GM18951 (cell line): ENCODE data around the gene CBFA2T2.
"Not testable (repeated sequence)": the region's sequence is repeated elsewhere in the genome, so short reads cannot be mapped to it uniquely, and the experiment has no call there.

Source experiments
- POLR2A ChIP-seq: IDR thresholded peaks from 4 replicates; pipeline ENCODE4 v1.6.1; 2011; ENCODE audit warnings: mild to moderate bottlenecking; ENCODE audit not compliant: insufficient read length, insufficient read depth; ENCODE audit errors: extremely low read depth
- in situ Hi-C: fragments of 300-500 bp; cut with MboI; formaldehyde crosslinking; loops from one replicate; pipeline ENCODE4 v1.12.0; 2022; ENCODE audit warnings: low sequenced_read_pairs, mixed read lengths, inconsistent platforms; ENCODE audit not compliant: unreplicated experiment

CBFA2T2 gene

DNA sequence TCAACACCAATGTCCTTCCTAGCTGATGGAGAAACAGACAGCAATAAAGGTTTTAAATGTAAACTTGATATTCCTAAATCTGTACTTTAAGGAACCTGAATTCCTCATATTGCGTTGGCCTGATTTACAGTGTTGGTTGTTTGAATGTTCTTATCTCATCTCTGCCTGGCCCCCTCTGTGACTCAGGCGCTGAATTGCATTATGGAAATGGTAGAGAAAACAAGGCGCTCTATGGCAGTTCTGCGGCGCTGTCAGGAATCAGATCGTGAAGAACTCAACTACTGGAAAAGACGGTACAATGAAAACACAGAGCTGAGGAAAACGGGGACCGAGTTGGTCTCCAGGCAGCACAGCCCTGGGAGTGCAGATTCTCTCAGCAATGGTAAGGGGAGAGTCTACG is 139.6 kb downstream of the CBFA2T2 start:
- no peak for TF ChIP-seq POLR2A
- in situ Hi-C loops, result no loop called here

DNA sequence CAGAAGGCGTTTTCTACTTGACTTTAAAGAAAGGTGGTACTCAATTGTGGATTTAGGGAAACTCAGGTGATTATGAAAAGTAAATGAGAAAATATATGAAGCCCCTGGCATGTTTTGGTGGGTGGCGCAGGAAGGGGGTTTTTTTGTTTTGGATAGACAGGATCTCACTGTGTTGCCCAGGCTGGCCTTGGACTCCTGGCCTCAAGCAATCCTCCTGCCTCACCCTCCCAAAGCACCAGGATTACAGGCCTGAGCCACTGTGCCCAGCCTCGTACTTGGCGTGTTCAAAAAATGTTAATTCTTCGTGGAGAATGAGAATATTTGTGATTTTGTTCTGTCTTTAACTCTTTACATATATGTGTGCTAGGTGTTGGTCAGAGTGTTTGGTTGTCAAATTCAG is 140.1 kb downstream of the CBFA2T2 start:
- in situ Hi-C loops, result loop anchor here (10.0 kb wide), 1 partner anchor 165 kb away; no protein-coding TSS in a partner anchor
- no peak for TF ChIP-seq POLR2A

DNA sequence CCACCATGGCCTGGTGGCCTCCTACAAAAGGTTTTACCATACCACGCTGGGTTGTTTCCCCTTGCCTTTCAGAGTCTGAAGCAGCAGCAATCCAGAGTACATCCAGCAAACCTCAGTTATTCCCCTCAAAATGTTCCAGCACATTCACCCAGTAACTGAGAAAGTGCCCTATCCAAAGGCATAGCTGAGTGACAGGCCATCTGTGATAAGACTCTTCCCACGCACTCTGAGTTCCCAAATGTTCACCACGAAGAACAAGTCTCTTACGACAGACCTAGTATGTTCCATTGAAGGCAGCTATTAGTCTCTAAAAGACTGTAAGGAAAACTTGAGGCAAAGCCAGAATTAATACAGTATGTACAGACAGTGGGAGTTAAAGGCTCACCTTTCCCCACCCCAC is 140.6 kb downstream of the CBFA2T2 start:
- TF ChIP-seq POLR2A, result no peak
- in situ Hi-C loops, result loop anchor here (10.0 kb wide), 1 partner anchor 166 kb away; no protein-coding TSS in a partner anchor

DNA sequence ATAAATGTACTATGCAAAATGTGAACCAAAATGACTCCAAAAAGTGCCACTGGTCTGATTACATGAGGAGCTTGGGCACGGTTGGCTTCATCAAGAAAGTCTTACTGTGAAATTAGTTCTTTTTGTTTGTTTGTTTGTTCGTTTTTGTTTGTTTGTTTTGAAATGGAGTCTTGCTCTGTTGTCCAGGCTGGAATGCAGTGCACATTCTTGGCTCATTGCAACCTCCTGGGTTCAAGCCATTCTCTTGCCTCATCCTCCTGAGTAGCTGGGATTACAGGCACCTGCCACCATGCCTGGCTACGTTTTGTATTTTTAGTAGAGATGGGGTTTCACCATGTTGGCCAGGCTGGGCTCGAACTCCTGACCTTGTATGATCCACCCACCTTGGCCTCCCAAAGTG is 142.0 kb downstream of the CBFA2T2 start:
- in situ Hi-C loops, result loop anchor here (10.0 kb wide), 1 partner anchor 167 kb away; no protein-coding TSS in a partner anchor

DNA sequence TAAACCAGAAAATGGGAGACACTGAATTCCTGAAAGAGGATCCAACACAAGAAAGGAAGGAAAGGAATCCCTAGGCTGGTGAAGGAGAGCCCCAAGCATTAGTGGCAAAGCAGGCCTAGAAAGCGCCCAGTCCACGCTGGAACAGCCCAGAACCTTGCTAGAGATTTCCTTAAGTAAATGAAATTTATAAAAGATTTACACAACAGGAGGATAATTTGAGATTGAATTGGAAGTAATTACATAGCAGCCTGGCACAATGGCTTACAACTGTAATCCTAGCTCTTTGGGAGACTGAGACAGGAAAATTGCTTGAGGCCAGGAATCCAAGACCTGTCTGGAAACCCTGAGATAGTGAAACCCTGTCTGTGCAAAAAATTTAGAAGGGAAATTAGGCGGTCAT is 145.4 kb downstream of the CBFA2T2 start:
- in situ Hi-C loops, result loop anchor here (10.0 kb wide), 1 partner anchor 171 kb away; no protein-coding TSS in a partner anchor
- TF ChIP-seq POLR2A, result no peak

DNA sequence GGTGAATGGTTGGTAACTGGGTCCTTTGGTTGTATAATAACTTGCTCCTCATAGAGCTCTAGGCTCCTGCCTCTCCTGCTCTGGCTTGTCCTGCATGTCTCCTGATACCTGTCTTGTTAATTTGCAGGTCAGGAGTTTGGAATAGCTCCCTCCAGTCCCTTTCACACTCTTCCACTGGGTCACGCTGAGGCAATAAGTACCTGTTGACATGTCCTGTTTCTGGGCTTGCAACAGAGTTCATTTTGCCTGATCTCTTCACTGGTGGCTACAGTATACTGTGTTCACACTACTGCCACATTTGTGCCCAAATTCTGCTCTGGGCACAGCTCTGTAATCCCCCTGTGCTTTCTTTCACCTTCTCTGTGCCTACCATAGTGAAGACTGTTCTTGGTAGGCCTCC is 146.9 kb downstream of the CBFA2T2 start:
- in situ Hi-C loops, result loop anchor here (10.0 kb wide), 1 partner anchor 172 kb away; no protein-coding TSS in a partner anchor
- no peak for TF ChIP-seq POLR2A

DNA sequence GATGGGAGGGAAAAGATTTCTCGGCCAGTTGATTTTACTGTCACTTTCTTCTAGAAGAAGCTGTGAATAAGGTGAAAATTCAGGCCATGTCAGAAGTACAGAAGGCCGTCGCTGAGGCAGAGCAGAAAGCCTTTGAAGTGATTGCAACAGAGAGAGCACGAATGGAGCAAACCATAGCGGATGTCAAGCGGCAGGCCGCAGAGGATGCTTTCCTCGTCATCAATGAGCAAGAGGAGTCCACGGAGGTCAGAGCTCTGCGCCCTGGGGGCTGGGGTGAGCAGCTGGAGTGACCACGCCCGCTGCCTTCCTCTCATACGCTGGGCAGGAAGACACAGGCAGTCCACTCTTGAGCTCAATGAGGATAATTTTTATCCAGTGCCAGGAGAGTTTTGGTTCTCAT is 150.4 kb downstream of the CBFA2T2 start:
- in situ Hi-C loops, result no loop called here
- TF ChIP-seq POLR2A, result no peak

DNA sequence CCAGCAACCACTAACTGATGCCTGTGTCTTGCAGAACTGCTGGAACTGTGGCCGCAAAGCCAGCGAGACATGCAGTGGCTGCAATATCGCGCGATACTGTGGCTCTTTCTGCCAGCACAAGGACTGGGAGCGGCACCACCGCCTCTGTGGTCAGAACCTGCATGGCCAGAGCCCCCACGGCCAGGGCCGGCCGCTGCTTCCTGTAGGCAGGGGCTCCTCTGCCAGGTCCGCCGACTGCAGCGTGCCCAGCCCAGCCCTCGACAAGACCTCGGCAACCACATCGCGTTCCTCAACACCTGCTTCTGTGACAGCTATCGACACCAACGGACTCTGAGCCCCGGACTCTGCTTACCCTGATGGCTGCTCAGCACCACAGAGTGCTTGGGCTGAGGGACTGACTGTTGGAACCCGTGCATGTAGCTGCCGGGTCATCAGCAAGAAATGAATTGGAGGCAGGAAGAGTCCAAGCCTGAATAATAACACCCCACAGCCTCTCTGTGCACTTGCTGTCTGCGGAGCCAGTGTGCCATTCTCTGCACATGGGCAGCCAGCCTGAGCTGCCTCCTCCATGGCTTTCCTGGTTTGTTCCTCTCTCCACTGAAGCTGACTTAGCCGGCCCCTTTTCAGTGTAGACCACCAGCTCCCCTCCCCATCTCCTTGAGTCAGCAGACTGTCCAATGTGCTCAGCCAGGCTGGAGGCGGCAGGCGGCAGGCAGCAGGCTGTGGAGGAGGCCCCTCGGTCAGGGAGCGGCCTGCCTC is 154.6 kb downstream of the CBFA2T2 start:
- no peak for TF ChIP-seq POLR2A
- in situ Hi-C loops, result no loop called here

DNA sequence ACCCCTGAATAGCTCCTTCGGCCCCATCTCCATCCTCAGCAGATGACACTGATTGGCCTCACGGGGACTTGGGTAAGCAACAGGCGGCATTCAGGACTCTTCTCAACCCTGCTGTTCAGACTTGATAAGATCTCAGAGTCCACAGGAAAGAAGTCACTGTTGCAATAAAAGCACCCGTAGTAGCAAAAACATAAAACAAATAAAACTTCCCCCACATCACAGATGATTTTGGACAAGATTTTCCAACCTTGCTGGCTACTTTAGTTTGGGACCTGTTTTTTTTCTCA is 155.1 kb downstream of the CBFA2T2 start:
- in situ Hi-C loops, result no loop called here

DNA sequence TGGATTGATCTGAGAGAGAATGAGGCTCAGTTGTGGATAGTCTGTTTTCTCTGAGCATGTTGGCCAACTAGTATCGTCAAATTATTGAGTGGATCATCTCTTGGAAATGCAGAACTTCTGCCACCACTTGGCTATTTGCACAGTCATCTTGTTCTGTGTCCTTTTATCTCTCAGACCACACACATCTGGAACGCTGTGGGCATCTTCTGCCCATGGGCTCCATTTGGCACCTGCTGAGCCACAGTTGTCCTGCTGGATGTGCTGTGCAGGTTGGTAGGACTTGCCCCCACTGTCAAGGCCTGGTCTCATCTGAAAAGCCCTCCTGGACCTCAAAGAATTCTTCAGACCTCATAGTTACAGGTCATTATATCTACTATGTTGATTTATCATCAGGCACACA is 155.5 kb downstream of the CBFA2T2 start:
- in situ Hi-C loops, result no loop called here
- no peak for TF ChIP-seq POLR2A

More for the DNA sequence above, 155.1 kb downstream of the CBFA2T2 start:
- no peak for TF ChIP-seq POLR2A

DNA sequence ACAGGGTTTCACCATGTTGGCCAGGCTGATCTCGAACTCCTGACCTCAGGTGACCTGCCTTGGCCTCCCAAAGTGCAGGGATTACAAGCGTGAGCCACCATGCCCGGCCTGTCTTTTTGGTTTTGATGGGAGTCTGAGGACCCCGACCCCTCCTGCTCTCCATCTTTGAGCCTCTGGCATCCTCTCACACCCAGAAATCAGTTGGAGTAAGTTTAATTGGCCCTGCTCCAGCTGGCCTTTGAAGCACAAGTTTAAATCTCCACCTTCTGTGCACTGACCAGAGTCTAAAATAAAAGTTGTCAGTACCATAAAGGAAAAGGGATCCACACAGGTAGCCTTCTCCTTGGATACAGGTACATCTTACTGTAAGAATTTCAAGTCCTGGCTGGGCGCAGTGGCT is 156.3 kb downstream of the CBFA2T2 start:
- in situ Hi-C loops, result no loop called here
- TF ChIP-seq POLR2A, result no peak

DNA sequence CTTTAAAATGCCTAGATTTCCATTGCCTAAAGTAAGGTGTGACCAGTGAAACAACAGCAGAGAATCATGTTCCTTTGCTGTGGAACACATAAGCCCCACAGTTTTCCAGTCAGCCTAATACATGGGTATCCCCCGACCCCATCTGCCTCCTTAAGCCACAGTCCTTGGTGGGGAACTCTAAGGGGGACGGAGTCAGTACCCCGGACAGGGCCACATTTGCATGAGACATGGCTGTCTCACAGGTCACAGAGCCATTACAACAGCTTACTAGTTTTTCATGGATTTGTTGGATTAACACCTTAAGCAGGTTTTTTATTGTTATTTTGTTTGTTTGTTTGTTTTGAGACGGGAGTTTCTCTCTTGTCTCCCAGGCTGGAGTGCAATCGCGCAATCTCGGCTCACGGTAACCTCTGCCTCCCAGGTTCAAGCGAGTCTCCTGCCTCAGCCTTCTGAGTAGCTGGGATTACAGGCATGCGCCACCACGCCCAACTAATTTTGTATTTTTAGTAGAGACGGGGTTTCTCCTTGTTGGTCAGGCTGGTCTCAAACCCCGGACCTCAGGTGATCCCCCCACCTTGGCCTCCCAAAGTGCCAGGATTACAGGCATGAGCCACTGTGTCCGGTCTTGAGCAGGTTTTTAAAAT is 157.2 kb downstream of the CBFA2T2 start:
- in situ Hi-C loops, result not testable (repeated sequence)

DNA sequence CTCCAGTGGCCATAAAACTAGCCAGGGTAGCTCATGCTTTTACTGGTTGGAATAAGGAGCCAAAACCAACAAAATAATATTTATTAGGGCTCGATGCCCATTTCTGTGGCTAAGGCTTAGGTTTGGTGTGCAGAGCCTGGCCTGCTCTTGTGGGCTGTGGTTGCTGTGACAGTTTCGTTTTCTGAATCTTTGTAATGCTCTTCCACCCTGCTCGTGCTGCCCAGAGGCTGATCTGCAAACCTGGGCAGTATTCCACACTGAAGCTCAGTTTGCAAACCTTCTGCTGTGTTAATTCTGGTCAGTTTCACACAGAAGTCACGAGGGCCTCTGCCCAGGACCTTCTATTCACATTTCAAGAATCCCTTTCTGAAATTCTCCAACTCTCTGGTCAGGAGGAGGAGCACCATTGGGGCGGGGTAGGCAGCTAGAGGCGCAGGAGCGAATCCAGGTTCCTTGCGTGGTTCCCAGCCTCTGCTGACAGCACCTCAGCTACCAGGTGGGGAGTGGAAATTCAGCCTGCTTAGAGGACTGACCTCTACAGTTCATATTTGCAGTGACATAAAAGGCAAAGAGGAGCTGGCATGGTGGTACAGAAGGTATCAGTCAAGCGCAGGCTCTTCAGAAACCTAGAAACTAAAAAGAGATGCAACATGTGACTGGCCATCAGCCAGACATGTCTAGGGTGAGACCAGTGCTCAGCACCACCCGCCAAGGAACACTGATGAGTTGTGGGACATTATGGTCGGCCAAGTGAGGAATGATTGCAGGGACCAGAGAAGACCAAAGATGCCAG is 157.9 kb downstream of the CBFA2T2 start:
- no peak for TF ChIP-seq POLR2A

More for the DNA sequence above, 157.9 kb downstream of the CBFA2T2 start:
- in situ Hi-C loops, result no loop called here
